NCI-H460 (cell line): ENCODE results near the gene KCNAB2. TPM values are rescaled to one million over a fixed set of nuclear protein-coding genes. Genes with fewer than 3 reads are reported as not detected.

Source experiments
- DNase-seq: peaks from one replicate; pipeline ENCODE4 v3.0.0-alpha.2; 2016; ENCODE audit warnings: low read depth; ENCODE audit errors: extremely low read depth
- total RNA-seq: library from RNA; depleted of rRNA; stranded (reverse); fragments of >200 nt; shearing (Covaris generic); gene quantifications from 2 replicates; pipeline ENCODE4 v1.2.3, GENCODE V29; 2014

KCNAB2 gene
- total RNA-seq, 1 experiment from 2014 or later = 20.1 TPM

GRCh38 chr1:6106321-6106731 lies 60.6 kb downstream of the KCNAB2 start:
- no peak for DNase-seq

DNA sequence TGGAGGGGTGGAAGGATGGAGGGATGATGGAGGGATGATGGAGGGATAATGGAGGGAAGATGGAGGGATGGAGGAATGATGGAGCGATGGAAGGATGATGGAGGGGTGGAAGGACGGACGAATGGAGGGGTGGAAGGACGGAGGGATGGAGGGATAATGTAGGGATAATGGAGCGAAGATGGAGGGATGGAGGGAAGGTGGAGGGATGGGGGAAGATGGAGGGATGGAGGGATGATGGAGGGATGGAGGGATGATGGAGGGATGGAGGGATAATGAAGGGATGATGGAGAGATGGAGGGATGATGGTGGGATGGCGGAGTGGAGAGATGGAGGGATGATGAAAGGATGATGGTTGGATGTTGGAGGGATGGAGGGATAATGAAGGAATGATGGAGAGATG lies 61.3 kb downstream of the KCNAB2 start:
- DNase-seq = no peak

GRCh38 chr1:6107409-6108356 lies 62.0 kb downstream of the KCNAB2 start:
- no peak for DNase-seq

- no peak for DNase-seq
Observed at GRCh38 chr1:6108476-6108875, 62.8 kb downstream of the KCNAB2 start.

GRCh38 chr1:6108937-6109614 lies 63.4 kb downstream of the KCNAB2 start:
- DNase-seq = peak; percentile 31

DNA sequence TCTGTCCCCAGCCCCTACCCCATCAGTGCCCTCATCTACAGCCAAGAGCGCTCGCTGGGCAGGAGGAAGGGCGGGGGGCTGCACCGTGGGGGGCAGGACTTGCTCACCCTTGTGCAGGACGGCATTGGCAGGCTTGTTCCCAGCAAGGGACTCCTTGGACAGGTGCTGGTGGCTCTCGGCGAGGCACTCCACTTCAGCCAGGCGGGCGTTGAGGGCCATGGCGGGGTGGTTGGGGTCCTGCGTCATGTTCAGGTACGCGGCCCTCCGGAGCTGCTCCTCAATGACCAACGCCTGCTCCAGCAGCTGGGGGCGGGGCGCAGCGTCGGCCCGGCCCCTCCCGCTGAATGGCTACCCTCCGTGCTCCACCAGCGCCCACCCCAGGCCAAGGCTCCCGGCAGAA lies 64.0 kb downstream of the KCNAB2 start:
- DNase-seq = no peak

- no peak for DNase-seq
Observed at GRCh38 chr1:6110326-6110725, 64.6 kb downstream of the KCNAB2 start.

GRCh38 chr1:6111571-6111970 lies 65.9 kb downstream of the KCNAB2 start:
- DNase-seq = no peak

GRCh38 chr1:6111991-6112689 lies 66.5 kb downstream of the KCNAB2 start:
- no peak for DNase-seq

- no peak for DNase-seq
Observed at GRCh38 chr1:6112690-6113005, 67.0 kb downstream of the KCNAB2 start.

- DNase-seq = no peak
Observed at GRCh38 chr1:6113116-6113515, 67.4 kb downstream of the KCNAB2 start.

- DNase-seq = no peak
Observed at GRCh38 chr1:6113745-6114144, 68.1 kb downstream of the KCNAB2 start.

DNA sequence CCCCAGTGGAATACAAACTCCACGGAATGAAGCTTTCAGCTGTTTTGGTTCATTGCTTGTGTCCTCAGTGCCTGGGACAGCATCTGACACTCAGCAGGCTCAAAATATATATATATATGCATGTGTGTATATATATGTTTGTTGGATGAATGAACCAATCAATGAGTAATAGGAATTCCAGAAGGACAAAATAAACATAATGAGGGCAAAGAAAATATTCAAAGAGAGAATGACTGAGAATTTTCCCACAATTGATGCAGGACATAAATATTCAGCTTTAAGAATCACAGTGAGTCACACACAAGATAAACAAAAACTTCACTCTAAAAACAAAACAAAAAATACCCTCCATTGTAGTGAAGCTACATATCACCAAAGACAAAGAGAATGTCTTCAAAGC lies 70.4 kb downstream of the KCNAB2 start:
- peak; percentile 14 for DNase-seq

DNA sequence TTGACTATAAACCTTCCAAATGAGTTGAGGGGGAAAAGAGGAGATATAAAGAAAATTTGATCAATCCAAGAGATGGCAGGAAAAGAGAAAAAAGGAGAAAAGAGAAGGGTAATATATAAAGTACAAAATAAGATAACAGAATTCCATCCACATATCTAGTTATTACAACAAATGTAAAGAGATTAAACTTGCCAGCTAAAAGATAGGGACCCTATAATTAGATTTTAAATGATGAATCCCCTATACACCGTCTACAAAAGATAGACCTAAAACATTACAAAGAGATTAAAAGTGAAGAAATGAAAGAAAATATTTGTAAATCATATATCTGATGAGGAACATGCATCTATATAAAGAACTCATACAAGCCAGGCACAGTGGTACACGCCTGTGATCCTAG lies 71.4 kb downstream of the KCNAB2 start:
- no peak for DNase-seq

DNA sequence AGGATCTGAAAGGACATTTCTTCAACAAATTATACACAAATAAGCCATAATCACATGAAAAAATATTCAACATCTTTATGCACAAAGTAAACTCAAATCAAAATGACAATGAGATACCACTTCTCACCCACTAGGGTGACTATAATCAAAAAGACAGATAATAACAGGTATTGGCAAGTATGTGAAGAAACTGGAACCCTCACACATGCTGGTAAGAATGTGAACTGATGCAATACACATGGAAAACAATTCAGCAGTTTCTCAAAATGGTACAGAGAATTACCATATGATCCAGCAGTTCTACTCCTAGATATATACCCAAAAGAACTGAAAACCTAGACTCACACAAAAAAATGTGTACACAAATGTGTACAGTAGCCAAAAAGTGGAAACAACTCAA lies 71.9 kb downstream of the KCNAB2 start:
- DNase-seq = no peak

DNA sequence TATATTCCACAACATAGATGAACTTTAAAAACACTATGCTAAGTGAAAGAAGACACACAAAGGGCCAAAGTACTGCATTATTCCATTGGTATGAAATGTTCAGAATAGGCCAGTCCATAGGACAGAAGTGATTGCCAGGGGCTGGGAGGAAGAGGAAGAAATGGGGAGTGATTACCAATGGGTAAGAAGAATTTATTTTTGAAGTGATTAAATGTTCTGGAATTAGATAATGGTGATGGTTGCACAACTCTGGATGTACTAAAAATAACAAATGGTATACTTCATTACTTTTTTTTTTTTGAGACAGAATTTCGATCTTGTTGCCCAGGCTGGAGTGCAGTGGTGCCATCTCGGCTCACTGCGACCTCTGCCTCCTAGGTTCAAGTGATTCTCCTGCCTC lies 72.7 kb downstream of the KCNAB2 start:
- no peak for DNase-seq

DNA sequence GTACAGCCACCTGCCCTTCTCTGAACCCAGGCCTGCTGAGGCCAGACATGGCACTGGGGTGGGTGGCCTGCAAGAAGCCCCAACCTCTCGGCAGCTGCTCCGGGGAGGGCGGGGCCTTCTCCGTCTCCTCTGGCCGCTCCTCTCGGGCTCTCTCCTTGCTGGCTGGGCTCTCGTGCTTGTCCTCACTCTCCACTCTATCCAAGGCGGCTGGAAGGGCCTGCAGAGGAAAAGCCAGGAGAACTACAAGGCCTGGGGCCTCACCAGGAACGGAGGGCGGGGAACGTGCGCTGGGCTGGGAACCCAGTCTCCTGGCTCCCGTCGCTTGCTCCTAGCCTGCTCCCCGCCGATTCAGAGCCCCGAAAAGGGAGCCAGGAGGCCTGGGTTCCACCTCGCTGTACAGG lies 75.3 kb downstream of the KCNAB2 start:
- no peak for DNase-seq

- no peak for DNase-seq
Observed at GRCh38 chr1:6121651-6122370, 76.1 kb downstream of the KCNAB2 start.

DNA sequence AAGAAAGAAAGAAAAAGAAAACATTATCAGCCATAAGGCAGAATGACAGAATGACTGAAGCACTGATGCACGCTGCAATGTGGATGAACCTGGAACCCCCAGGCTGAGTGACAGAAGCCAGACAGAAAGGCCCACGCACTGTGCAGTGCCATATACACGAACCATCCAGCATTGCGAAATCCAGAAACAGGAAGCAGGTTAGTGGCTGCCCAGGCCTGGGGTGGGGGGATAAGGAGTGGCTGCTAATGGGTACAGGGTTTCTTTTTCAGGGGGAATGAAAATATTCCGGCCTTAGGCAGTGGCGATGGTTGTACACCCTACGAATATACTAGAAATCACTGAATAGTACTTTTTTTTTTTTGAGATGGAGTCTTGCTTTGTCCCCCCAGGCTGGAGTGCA lies 77.4 kb downstream of the KCNAB2 start:
- DNase-seq = no peak

- DNase-seq = no peak
Observed at GRCh38 chr1:6123816-6124215, 78.1 kb downstream of the KCNAB2 start.

GRCh38 chr1:6124341-6124740 lies 78.7 kb downstream of the KCNAB2 start:
- no peak for DNase-seq
